Heart right ventricle (tissue), 16 donors: ENCODE measurements around the gene SCAMP3. TPM values are rescaled to one million over a fixed set of nuclear protein-coding genes. Genes with fewer than 3 reads are reported as not detected.
A peak's percentile ranks its signal among the peaks of the same experiment; 100 is the strongest.
"Not testable (repeated sequence)": the region's sequence is repeated elsewhere in the genome, so short reads cannot be mapped to it uniquely, and the experiment has no call there.

Experiments used
- ATAC-seq, 8 donors: fragments of 200-7000 bp; cut with Tn5 transposase; one replicate each; pipeline ENCODE4 v1.9.1; 2020; ENCODE audit warnings: mild to moderate bottlenecking in 8 of 8, moderate library complexity in 8 of 8, moderate number of reproducible peaks in 1 of 8
- DNase-seq, 2 donors: peaks; one replicate each; pipeline ENCODE4 v3.0.0-alpha.2; 2020
- H3K27ac ChIP-seq, 10 donors: fragments of 200-600 bp; sonication (generic) in 2 of 10; one replicate each; pipeline versions ENCODE4 v1.5.0 to v1.8.0; 2020 to 2022; ENCODE audit warnings: mild to moderate bottlenecking in 3 of 10
- H3K27me3 ChIP-seq, 7 donors: fragments of 200-600 bp; one replicate each; pipeline ENCODE4 v1.8.0; 2021 to 2022; ENCODE audit warnings: mild to moderate bottlenecking in 2 of 7
- H3K36me3 ChIP-seq, 9 donors: fragments of 200-600 bp; sonication (generic) in 1 of 9; one replicate each; pipeline versions ENCODE4 v1.5.0 to v1.8.0; 2020 to 2022; ENCODE audit warnings: mild to moderate bottlenecking in 2 of 9
- H3K4me1 ChIP-seq, 9 donors: fragments of 200-600 bp; sonication (generic) in 1 of 9; one replicate each; pipeline versions ENCODE4 v1.5.0 to v1.8.0; 2020 to 2022; ENCODE audit warnings: mild to moderate bottlenecking in 4 of 9
- H3K4me3 ChIP-seq, 10 donors: fragments of 200-600 bp; sonication (generic) in 2 of 10; one replicate each; pipeline versions ENCODE4 v1.5.0 to v1.8.0; 2020 to 2022; ENCODE audit warnings: mild to moderate bottlenecking in 7 of 10, moderate library complexity in 2 of 10
- H3K9me3 ChIP-seq, 11 donors: fragments of 200-600 bp in 10 of 11; sonication (generic) in 2 of 11; one replicate each; pipeline versions ENCODE4 v1.5.0 to v1.8.0; 2013 to 2022; ENCODE audit warnings: mild to moderate bottlenecking in 2 of 11, control low read depth in 1 of 11, moderate library complexity in 1 of 11
- CTCF ChIP-seq, 9 donors: fragments of 200-600 bp; sonication (generic) in 2 of 9; IDR thresholded peaks; one replicate each; pipeline versions ENCODE4 v1.5.0 to v1.8.0; 2021 to 2022; ENCODE audit warnings: antibody characterized with exemption in 9 of 9, mild to moderate bottlenecking in 5 of 9, moderate library complexity in 1 of 9
- WGBS, 2 donors: extraction: QIAGEN DNeasy Blood & Tissue Kit; methylation state at CpG; one replicate each; pipeline ENCODE4 v1.1.7; 2013; ENCODE audit warnings: inconsistent platforms in 1 of 2; 5-methylcytosine and 5-hydroxymethylcytosine counted together
- intact Hi-C, 10 donors: fragments of 100-400 bp; cut with DNase I; formaldehyde crosslinking; loops; one replicate each; pipeline versions ENCODE4 v1.11.1 to v1.14.2; 2022
- polyA plus RNA-seq, 2 donors: library from polyadenylated mRNA; stranded (reverse); fragments of 200-250 nt; gene quantifications; one replicate each; pipeline ENCODE4 v1.2.3, GENCODE V29; 2013
- total RNA-seq, 10 donors: library from RNA; stranded (reverse); fragmentation: NEBNext Ultra II Directional in 3 of 10; extraction: Animal tissue kit (Norgen Biotek cat#: 25700) in 3 of 10; gene quantifications; one replicate each; pipeline versions ENCODE4 v1.2.1 to v1.2.4, GENCODE V29; 2021 to 2023
- donor health status: Arrhythmogenic right ventricular cardiomyopathy.
- donor health status: ischemic (EF 13 %, LVEDD 7.1; RV severe dilation, severe dysfunction).
- donor health status: healthy with polysubstance abuse.
- donor health status: DM: no; HTN: yes; CAD: no.
- donor health status: DM: no; HTN: no; CAD: no.
- donor health status: ischemic (EF 25% LVEDD 6.9; RV normal size, moderate dysfunction).
- donor health status: ischemic (EF 25% LVEDD 5.7; RV mildly dilated, moderate dysfunction).
- donor health status: healthy.
- donor health status: DM: yes; HTN: yes; CAD: no.
- donor health status: Ischemic cardiomyopathy.
- donor health status: ischemic (EF 35%, LVEDD 5.7; RV mildly dilated, moderate dysfunction).
- donor health status: nonischemic (EF 11% LVEDD 7.7; RV severe dilation, severe dysfunction).
- donor health status: DM: yes; HTN: yes; CAD: no.
- donor health status: PGD.
- donor health status: ischemic (EF 29% LVEDD 5.4; RV normal size, mild dysfunction).
- donor health status: nonischemic (EF 23%, LVEDD 6.1; RV moderate dilation, normal function).

Gene SCAMP3
- total and polyA plus RNA-seq, 12 donors = 47.9 to 109 (median 60.1) TPM

DNA sequence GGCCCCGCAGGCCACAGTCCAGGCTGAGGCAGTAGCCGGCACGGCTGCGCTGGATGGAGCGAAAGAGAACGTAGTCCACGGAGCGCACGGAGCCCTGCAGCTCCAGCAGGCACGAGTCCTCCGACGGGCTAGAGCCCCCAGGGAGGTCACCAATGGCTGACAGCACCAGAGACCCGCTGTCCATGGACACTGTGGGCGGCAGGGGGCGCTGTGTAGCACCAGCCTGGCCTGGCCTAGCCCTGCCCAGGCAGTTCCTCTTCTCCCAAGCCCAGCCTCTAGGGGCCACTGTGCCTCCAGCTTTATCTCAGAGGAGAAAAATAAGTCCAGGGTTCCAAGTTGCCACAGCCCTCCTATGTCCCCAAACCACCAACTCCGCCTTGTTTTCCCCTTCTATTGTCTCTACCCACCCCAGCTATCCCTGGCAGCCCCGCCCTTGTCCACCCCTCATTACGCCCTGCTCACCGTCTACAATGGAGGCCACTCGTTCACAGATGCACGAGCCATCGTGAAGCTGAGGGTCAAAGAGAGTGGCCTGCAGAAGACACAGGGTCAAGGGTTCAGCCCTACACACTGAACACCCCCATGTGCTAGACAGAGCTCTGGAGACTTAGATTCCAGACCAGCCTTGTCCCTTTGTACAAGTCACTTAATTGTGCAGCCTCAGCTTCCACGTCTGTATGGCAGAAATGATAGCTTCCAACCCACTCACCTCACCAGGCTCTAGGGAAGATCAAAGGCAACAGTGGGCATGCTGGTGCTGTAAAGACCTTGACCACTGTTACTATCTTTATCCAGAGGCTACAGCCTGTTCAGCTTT, 11.3 kb downstream of the SCAMP3 start:
- intact Hi-C loops = loop anchor here in 9 of 10 donors (1.0 to 10.0 kb wide), 10 partner anchors 71 to 344 kb away; partner anchors contain the start of gene RUSC1 (in 5 of the 9)
- ATAC-seq = peak; percentile 80 to 89 (median 84)

DNA sequence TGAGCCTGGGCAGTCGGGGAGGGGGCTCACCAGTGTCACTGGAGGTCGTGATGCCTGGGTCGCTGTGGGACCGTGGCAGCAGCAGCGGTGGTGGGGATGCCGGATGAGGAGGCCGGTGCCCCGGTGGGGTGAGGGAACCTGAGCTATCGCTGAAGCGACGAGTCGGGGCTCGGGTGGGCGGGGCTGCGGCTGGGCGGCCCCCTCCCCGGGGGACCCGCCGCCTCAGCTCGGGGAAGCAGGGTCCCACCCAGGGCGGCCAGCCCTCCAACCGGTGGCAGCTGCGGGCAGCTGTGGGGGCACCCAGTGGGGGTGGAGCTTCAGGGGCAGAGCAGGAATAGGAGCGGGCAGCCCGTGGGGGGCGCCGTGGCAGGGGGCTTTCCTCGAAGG, 11.9 kb downstream of the SCAMP3 start:
- intact Hi-C loops = loop anchor here in 9 of 10 donors (1.0 to 10.0 kb wide), 10 partner anchors 72 to 345 kb away; partner anchors contain the start of gene RUSC1 (in 5 of the 9)
- DNase-seq = no peak
- TF ChIP-seq CTCF (IDR thresholded peaks at IDR 0.05) = no peak
- Histone ChIP-seq H3K27ac (peak overlapping the region in 6 of 10 donors; percentile 15 to 90 (median 45)), H3K9me3 (no peaks in the 10 kb centered on the region), H3K27me3 (no peaks in the 10 kb centered on the region), H3K36me3 (peaks cover 0 to 25% (median 4%) of the 10 kb centered on the region in 9 donors), H3K4me3 (peak overlapping the region in 7 of 10 donors; percentile 12 to 57 (median 37)), H3K4me1 (peaks cover 12 to 37% (median 26%) of the 10 kb centered on the region in 9 donors)
- ATAC-seq = peak in 1 of 8 donors; percentile 1
- WGBS, 2 donors = 26 to 27% methylated on average over 28 of the region's 28 CpGs

More for the DNA sequence above, 11.3 kb downstream of the SCAMP3 start:
- 12 to 18% methylated on average over 23 of the region's 23 CpGs for WGBS, 2 donors
- Histone ChIP-seq H3K36me3 (peaks cover 0 to 25% (median 4%) of the 10 kb centered on the region in 9 donors), H3K4me3 (peak overlapping the region in 7 of 10 donors; percentile 12 to 57 (median 37)), H3K27ac (peak overlapping the region in 8 of 10 donors; percentile 15 to 90 (median 38)), H3K4me1 (peaks cover 12 to 36% (median 29%) of the 10 kb centered on the region in 9 donors), H3K9me3 (no peaks in the 10 kb centered on the region), H3K27me3 (no peaks in the 10 kb centered on the region)
- peak; percentile 93 to 95 for DNase-seq
- TF ChIP-seq CTCF (IDR thresholded peaks at IDR 0.05) = peak in 8 of 9 donors; percentile 99 to 100 (median 100)

DNA sequence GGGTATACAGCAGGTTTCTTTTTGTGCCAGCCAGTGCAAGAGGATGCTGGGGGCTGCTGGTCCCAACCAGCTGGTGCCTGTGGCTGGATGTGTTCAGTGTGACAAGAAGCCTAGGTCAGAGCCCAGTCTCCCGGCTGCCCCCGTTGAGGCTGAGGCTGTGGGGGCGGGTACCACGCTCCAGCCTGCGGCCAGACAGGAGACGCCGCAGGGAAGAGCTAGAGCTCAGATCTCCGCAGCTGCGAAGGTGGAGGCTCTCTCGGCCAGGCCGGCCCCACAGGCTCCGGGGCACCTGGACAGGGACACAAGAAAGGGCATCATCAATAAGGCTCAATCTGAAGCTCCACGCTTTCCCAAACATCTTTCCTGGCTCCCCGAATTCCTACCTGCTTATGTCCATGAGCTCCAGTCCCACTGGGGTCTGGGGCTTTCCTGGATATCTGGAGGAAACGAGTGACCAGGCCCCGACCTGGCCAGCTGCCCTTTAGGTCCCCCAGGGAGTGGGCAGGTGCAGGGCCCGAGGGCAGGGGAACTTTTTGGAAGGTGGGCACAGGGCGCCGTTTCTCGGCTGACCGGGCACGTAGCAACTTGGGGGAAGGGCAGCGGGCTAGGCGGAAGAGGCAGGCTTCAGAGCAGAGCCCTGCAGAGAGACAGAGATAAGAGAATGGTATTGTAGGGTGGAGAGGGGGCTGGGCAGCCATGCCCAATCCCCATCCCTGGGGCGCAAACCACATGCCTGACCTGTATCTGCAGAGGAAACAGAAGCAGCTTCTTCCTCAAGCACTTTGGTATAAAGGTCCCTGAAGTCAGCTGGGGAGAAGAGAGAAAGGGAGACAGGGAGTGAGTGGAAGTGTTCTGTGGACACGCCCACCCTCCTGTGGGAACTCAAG, 14.2 kb downstream of the SCAMP3 start:
- Histone ChIP-seq H3K9me3 (no peaks in the 10 kb centered on the region), H3K27ac (peak overlapping the region in 1 of 10 donors; percentile 58), H3K27me3 (no peaks in the 10 kb centered on the region), H3K4me1 (peaks cover 4 to 38% (median 22%) of the 10 kb centered on the region in 9 donors), H3K4me3 (no peak overlapping the region), H3K36me3 (peaks cover 0 to 25% (median 4%) of the 10 kb centered on the region in 9 donors)
- ATAC-seq = no peak
- no peak for DNase-seq
- WGBS, 2 donors = 83 to 84% methylated on average over 26 of the region's 26 CpGs
- TF ChIP-seq CTCF (IDR thresholded peaks at IDR 0.05) = no peak
- intact Hi-C loops = loop anchor here in 1 of 10 donors (5.0 kb wide), 1 partner anchor 344 kb away; no protein-coding TSS in a partner anchor

DNA sequence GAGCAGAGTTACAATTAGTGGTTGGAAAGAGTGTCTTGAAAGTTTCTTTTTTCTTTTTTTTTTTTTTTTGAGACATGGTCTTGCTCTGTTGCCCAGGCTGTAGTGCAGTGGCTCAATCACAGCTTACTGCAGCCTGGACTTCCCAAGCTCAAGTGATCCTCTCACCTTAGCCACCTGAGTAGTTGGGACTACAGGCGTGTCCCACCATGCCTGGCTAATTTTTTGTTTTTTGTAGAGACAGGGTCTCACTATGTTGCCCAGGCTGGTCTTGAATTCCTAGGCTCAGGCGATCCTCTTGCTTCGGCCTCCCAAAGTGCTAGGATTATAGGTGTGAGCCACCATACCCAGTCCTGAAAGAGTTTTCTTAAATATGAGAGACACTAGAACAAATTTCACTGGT, 15.4 kb downstream of the SCAMP3 start:
- not testable (repeated sequence) for ATAC-seq
- WGBS, 2 donors = 97% methylated on average over 3 of the region's 3 CpGs

More for the DNA sequence above, 15.4 kb downstream of the SCAMP3 start:
- Histone ChIP-seq H3K36me3 (peaks cover 0 to 25% (median 4%) of the 10 kb centered on the region in 9 donors), H3K4me1 (peaks cover 4 to 40% (median 23%) of the 10 kb centered on the region in 9 donors)
- not testable (repeated sequence) for DNase-seq, H3K4me3 ChIP-seq, H3K27ac ChIP-seq, H3K9me3 ChIP-seq, H3K27me3 ChIP-seq
- intact Hi-C loops = loop anchor here in 1 of 10 donors (5.0 kb wide), 1 partner anchor 346 kb away; no protein-coding TSS in a partner anchor
